SK-N-SH (cell line): ENCODE data around the gene SEC16A. TPM values are rescaled to one million over a fixed set of nuclear protein-coding genes. Genes with fewer than 3 reads are reported as not detected.

Experiments
- CTCF ChIA-PET: fragments of 300-600, 350-600 bp; formaldehyde crosslinking; extraction: SDS; loops from one replicate; lab custom pipeline; 2021; lab: Yijun Ruan, JAX
- POLR2A ChIA-PET: fragments of 350-600 bp; sonication (Branson Sonifier 250); formaldehyde crosslinking; extraction: SDS; loops from one replicate; lab custom pipeline; 2020; ENCODE audit warnings: antibody characterized with exemption, inconsistent platforms; lab: Yijun Ruan, JAX
- DNase-seq: peaks from one replicate; pipeline ENCODE4 v3.0.0; 2012
- H2AFZ ChIP-seq: fragments of 200-600 bp; sonication (generic); 2 replicates; pipeline ENCODE4 v1.8.1; 2016; ENCODE audit warnings: antibody characterized with exemption, mild to moderate bottlenecking, low read depth
- H3F3A ChIP-seq: fragments of 200-600 bp; sonication (generic); replicated peaks from 2 replicates; pipeline ENCODE3; 2016; ENCODE audit warnings: antibody characterized with exemption, mild to moderate bottlenecking; ENCODE audit not compliant: insufficient read depth
- H3K27ac ChIP-seq, 2 experiments: fragments of 200-500 bp in 1 of 2; fragments of 200-600 bp in 1 of 2; sonication (Bioruptor generic) in 1 of 2; sonication (generic), shearing (Covaris generic) in 1 of 2; 2 replicates each; pipeline versions ENCODE4 v1.5.1 to v1.6.1; 2014 to 2016; ENCODE audit warnings: low read depth in 2 of 2, inconsistent platforms in 1 of 2, low read length in 1 of 2, mild to moderate bottlenecking in 1 of 2, mixed read lengths in 1 of 2
- H3K27me3 ChIP-seq: fragments of 200-600 bp; sonication (generic), shearing (Covaris generic); 2 replicates; pipeline ENCODE4 v1.6.1; 2016; ENCODE audit warnings: mixed run types; ENCODE audit not compliant: insufficient read depth
- H3K36me3 ChIP-seq, 2 experiments: fragments of 200-500 bp in 1 of 2; fragments of 200-600 bp in 1 of 2; sonication (Bioruptor generic) in 1 of 2; sonication (generic) in 1 of 2; replicated peaks in 1 of 2; 2 replicates each; pipeline versions ENCODE3 to v1.5.1; 2014 to 2016; ENCODE audit warnings: low read length in 1 of 2, mild to moderate bottlenecking in 1 of 2; ENCODE audit not compliant: insufficient read depth in 2 of 2, control insufficient read depth in 1 of 2
- H3K4me1 ChIP-seq, 2 experiments: fragments of 200-500 bp in 1 of 2; fragments of 200-600 bp in 1 of 2; sonication (Bioruptor generic) in 1 of 2; sonication (generic), shearing (Covaris generic) in 1 of 2; 2 replicates each; pipeline versions ENCODE4 v1.5.1 to v1.6.1; 2014 to 2016; ENCODE audit warnings: low read depth in 1 of 2, low read length in 1 of 2, mixed run types in 1 of 2; ENCODE audit not compliant: insufficient read depth in 2 of 2, control insufficient read depth in 1 of 2
- H3K4me2 ChIP-seq: fragments of 200-600 bp; sonication (generic), shearing (Covaris generic); 2 replicates; pipeline ENCODE4 v1.6.1; 2017; ENCODE audit warnings: mixed run types
- H3K4me3 ChIP-seq, 2 experiments: fragments of 200-500 bp in 1 of 2; fragments of 200-600 bp in 1 of 2; sonication (Bioruptor generic) in 1 of 2; sonication (generic), shearing (Covaris generic) in 1 of 2; 2 replicates each; pipeline versions ENCODE4 v1.5.1 to v1.8.1; 2014 to 2016; ENCODE audit warnings: low read depth in 2 of 2, inconsistent platforms in 1 of 2, low read length in 1 of 2, mild to moderate bottlenecking in 1 of 2, mixed read lengths in 1 of 2, moderate library complexity in 1 of 2
- H3K79me2 ChIP-seq: fragments of 200-600 bp; sonication (generic); 2 replicates; pipeline ENCODE4 v1.8.1; 2017; ENCODE audit warnings: mild to moderate bottlenecking; ENCODE audit not compliant: insufficient read depth
- H3K9ac ChIP-seq: fragments of 200-600 bp; sonication (generic); 2 replicates; pipeline ENCODE4 v1.6.1; 2017; ENCODE audit warnings: mixed run types
- H3K9me2 ChIP-seq: fragments of 200-600 bp; sonication (generic); 2 replicates; pipeline ENCODE4 v1.6.1; 2017; ENCODE audit warnings: mixed run types
- H3K9me3 ChIP-seq: fragments of 200-600 bp; sonication (generic); 2 replicates; pipeline ENCODE4 v1.6.1; 2017; ENCODE audit warnings: mixed run types, mild to moderate bottlenecking, moderate library complexity
- H4K20me1 ChIP-seq: fragments of 200-600 bp; sonication (generic); 2 replicates; pipeline ENCODE4 v1.6.1; 2017; ENCODE audit warnings: mild to moderate bottlenecking, mixed run types; ENCODE audit not compliant: insufficient read depth
- CHD2 ChIP-seq: fragments of 150-350 bp; IDR thresholded peaks from 2 replicates; pipeline ENCODE4 v1.6.1; 2018; ENCODE audit warnings: low read length; ENCODE audit not compliant: partially characterized antibody
- EP300 ChIP-seq, 2 experiments: IDR thresholded peaks; 2 replicates each; pipeline versions ENCODE4 v1.4.0 to v1.6.1; 2012; ENCODE audit warnings: borderline replicate concordance in 1 of 2, low read depth in 1 of 2, low read length in 1 of 2
- FOSL2 ChIP-seq: IDR thresholded peaks from 2 replicates; pipeline ENCODE4 v1.4.0; 2012; ENCODE audit warnings: low read depth, mild to moderate bottlenecking, moderate library complexity, borderline replicate concordance
- GABPA ChIP-seq: IDR thresholded peaks from 2 replicates; pipeline ENCODE4 v1.4.0; 2012; ENCODE audit warnings: low read depth, mild to moderate bottlenecking
- JUND ChIP-seq: IDR thresholded peaks from 2 replicates; pipeline ENCODE4 v1.4.0; 2012
- MAX ChIP-seq: IDR thresholded peaks from 2 replicates; pipeline ENCODE4 v1.4.0; 2012; ENCODE audit warnings: low read depth
- MEF2A ChIP-seq: IDR thresholded peaks from 2 replicates; pipeline ENCODE4 v1.4.0; 2012; ENCODE audit warnings: low read depth, borderline replicate concordance
- MXI1 ChIP-seq: IDR thresholded peaks from 2 replicates; pipeline ENCODE4 v1.6.1; 2012; ENCODE audit warnings: mild to moderate bottlenecking, low read depth, low read length, improper control_type of control experiment
- NFIC ChIP-seq: IDR thresholded peaks from 2 replicates; pipeline ENCODE4 v1.4.0; 2012; ENCODE audit warnings: borderline replicate concordance
- PBX3 ChIP-seq: IDR thresholded peaks from 2 replicates; pipeline ENCODE4; 2012
- RAD21 ChIP-seq: IDR thresholded peaks from 2 replicates; pipeline ENCODE4 v1.6.1; 2012; ENCODE audit warnings: mild to moderate bottlenecking, low read length
- RCOR1 ChIP-seq: fragments of 150-350 bp; IDR thresholded peaks from 2 replicates; pipeline ENCODE4 v1.6.1; 2017; ENCODE audit warnings: antibody characterized with exemption, low read length
- RFX5 ChIP-seq: IDR thresholded peaks from 2 replicates; pipeline ENCODE4 v1.6.1; 2012; ENCODE audit warnings: mild to moderate bottlenecking, improper control_type of control experiment, low read length
- SIN3A ChIP-seq: IDR thresholded peaks from 2 replicates; pipeline ENCODE4 v1.6.1; 2012; ENCODE audit warnings: low read depth, mild to moderate bottlenecking, low read length, moderate library complexity, borderline replicate concordance
- SMC3 ChIP-seq: IDR thresholded peaks from 2 replicates; pipeline ENCODE4 v1.6.1; 2012; ENCODE audit warnings: low read depth, low read length, improper control_type of control experiment
- TEAD4 ChIP-seq: IDR thresholded peaks from 2 replicates; pipeline ENCODE4 v1.4.0; 2012; ENCODE audit warnings: mild to moderate bottlenecking, borderline replicate concordance; ENCODE audit not compliant: insufficient read depth
- YY1 ChIP-seq: IDR thresholded peaks from 2 replicates; pipeline ENCODE4 v1.4.0; 2012; ENCODE audit warnings: low read depth, mild to moderate bottlenecking
- WGBS: methylation state at CpG from one replicate; pipeline ENCODE4 v1.1.6; 2017; ENCODE audit warnings: low lambda C conversion rate; 5-methylcytosine and 5-hydroxymethylcytosine counted together
- polyA plus RNA-seq, 3 experiments: library from polyadenylated mRNA; depleted of rRNA; stranded (reverse); fragments of >200 nt; gene quantifications; 2 replicates each; pipeline ENCODE4 v1.2.3, GENCODE V29; 2012
- TF ChIP-seq, protein P1 (sequence below): fragments of 150-350 bp; IDR thresholded peaks from 2 replicates; pipeline ENCODE4 v1.6.1; 2017; ENCODE audit warnings: antibody characterized with exemption, low read length, low read depth, borderline replicate concordance
- TF ChIP-seq, protein P2 (sequence below): fragments of 200-600 bp; sonication (generic); IDR thresholded peaks from 2 replicates; pipeline ENCODE4 v1.6.1; 2017; ENCODE audit warnings: antibody characterized with exemption, mild to moderate bottlenecking, moderate library complexity
- TF ChIP-seq, protein P3 (sequence below): IDR thresholded peaks from 2 replicates; pipeline ENCODE4 v1.4.0; 2012; ENCODE audit warnings: low read depth, borderline replicate concordance

Gene SEC16A
- polyA plus RNA-seq, 1 of the 3 experiments (the other 2 are of a cell fraction): 25.9 TPM

DNA sequence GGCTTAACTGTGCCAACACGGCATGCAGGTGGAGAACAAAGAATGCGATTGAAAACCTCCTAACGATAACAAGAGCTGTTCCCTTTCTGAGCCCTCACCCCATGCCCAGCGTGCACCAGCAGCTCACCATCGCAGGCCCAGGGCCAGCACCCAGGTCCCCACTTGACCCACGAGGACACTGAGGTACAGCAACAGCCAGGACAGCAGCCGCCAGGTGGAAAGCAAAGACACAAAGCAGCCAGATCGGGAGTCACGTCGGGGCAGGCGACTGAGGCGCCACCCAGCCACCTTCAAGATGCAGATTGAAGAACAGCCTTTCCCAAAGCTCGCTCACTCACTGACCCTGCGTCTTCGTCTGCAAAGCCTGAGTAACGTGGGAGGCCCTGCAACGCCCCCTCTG is 6.9 kb upstream of the SEC16A start:
- H3F3A ChIP-seq: peaks cover 4% of the 10 kb centered on the region
- ChIA-PET CTCF (interaction anchor here (0.7 to 8.2 kb wide), 15 partner anchors 8 to 204 kb away, joined by 3 to 320 read pairs (median 13); no protein-coding TSS in a partner anchor), POLR2A (no interaction called here)
- H3K27me3 ChIP-seq: no peaks in the 10 kb centered on the region
- DNase-seq: no peak
- WGBS: 76% methylated on average over 17 of the region's 17 CpGs
- H3K9me3 ChIP-seq: no peaks in the 10 kb centered on the region
- H3K4me1 ChIP-seq: peaks cover 0 to 19% of the 10 kb centered on the region in 2 experiments; a peak in 1 of 4 replicates
- no peak overlapping the region for H3K9ac ChIP-seq
- H3K36me3 ChIP-seq: peaks cover 0 to under 1% of the 10 kb centered on the region in 2 experiments
- no peak overlapping the region for H2AFZ ChIP-seq
- H3K4me3 ChIP-seq: no peak overlapping the region
- H3K9me2 ChIP-seq: no peaks in the 10 kb centered on the region
- TF ChIP-seq SMC3 (no peak), EP300 (IDR thresholded peaks at IDR 0.05; ENCODE audit: borderline replicate concordance in 1 of 2, low read depth in 1 of 2, low read length in 1 of 2) (no peak), GABPA (no peak), PBX3 (no peak), RFX5 (no peak), MEF2A (no peak), YY1 (no peak), NFIC (no peak), JUND (no peak), RCOR1 (no peak)
- TF ChIP-seq, protein P1, sequence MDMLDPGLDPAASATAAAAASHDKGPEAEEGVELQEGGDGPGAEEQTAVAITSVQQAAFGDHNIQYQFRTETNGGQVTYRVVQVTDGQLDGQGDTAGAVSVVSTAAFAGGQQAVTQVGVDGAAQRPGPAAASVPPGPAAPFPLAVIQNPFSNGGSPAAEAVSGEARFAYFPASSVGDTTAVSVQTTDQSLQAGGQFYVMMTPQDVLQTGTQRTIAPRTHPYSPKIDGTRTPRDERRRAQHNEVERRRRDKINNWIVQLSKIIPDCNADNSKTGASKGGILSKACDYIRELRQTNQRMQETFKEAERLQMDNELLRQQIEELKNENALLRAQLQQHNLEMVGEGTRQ: no peak
- H4K20me1 ChIP-seq: no peaks in the 10 kb centered on the region; the same call in 1 of the 2 replicates
- no peaks in the 10 kb centered on the region for H3K79me2 ChIP-seq
- no peak overlapping the region for H3K4me2 ChIP-seq
- H3K27ac ChIP-seq: no peak overlapping the region

DNA sequence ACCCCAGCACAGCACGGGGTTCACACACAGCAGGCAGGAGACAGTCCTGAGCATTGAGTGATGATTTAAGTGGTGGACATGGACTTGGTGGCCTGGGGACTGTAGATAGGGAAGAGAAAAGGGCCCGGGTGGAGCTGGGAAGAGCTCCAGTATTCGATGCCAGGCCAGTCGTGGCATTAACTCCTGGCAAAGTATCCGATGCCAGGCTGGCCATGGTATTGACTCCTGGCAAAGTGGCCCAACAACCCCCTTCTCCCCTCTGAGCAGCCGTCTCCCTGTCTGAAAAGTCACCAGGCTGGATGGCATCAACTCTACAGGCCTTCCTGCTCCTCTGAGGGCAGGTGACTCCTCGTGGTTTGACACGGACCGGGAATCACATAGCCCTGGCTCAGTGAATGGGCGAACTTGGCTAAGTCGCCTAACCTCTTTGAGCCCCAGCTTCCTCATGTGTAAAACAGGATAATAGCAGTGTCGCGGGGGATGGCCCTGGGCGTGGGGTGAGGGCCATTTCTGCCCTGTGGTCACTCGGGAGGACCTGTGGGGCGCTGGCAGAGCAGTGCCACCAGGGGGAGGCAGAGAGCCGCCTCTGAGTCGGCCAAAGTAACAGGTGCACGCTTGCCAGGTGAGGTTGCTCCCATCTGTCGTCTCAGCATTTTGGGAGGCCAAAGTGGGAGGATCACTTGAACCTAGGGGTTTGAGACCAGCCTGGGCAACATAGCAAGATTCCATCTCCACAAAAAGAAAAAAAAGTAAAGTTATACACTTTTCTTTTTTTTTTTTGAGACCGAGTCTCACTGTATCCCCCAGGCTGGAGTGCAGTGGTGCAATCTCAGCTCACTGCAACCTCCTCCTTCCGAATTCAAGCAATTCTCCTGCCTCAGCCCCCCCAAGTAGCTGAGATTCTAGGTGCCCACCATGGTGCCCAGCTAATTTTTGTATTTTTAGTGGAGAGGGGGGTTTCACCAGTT is 5.7 kb upstream of the SEC16A start:
- whole genome bisulfite sequencing: 25% methylated on average over 18 of the region's 22 CpGs
- peak; percentile 99 for TF ChIP-seq SMC3
- TF ChIP-seq FOSL2: no peak
- TF ChIP-seq JUND: no peak
- no peak for TF ChIP-seq RCOR1
- TF ChIP-seq, protein P2, sequence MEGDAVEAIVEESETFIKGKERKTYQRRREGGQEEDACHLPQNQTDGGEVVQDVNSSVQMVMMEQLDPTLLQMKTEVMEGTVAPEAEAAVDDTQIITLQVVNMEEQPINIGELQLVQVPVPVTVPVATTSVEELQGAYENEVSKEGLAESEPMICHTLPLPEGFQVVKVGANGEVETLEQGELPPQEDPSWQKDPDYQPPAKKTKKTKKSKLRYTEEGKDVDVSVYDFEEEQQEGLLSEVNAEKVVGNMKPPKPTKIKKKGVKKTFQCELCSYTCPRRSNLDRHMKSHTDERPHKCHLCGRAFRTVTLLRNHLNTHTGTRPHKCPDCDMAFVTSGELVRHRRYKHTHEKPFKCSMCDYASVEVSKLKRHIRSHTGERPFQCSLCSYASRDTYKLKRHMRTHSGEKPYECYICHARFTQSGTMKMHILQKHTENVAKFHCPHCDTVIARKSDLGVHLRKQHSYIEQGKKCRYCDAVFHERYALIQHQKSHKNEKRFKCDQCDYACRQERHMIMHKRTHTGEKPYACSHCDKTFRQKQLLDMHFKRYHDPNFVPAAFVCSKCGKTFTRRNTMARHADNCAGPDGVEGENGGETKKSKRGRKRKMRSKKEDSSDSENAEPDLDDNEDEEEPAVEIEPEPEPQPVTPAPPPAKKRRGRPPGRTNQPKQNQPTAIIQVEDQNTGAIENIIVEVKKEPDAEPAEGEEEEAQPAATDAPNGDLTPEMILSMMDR: peak; percentile 99
- TF ChIP-seq, protein P3, sequence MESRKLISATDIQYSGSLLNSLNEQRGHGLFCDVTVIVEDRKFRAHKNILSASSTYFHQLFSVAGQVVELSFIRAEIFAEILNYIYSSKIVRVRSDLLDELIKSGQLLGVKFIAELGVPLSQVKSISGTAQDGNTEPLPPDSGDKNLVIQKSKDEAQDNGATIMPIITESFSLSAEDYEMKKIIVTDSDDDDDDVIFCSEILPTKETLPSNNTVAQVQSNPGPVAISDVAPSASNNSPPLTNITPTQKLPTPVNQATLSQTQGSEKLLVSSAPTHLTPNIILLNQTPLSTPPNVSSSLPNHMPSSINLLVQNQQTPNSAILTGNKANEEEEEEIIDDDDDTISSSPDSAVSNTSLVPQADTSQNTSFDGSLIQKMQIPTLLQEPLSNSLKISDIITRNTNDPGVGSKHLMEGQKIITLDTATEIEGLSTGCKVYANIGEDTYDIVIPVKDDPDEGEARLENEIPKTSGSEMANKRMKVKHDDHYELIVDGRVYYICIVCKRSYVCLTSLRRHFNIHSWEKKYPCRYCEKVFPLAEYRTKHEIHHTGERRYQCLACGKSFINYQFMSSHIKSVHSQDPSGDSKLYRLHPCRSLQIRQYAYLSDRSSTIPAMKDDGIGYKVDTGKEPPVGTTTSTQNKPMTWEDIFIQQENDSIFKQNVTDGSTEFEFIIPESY: no peak
- TF ChIP-seq SIN3A: no peak
- peak; percentile 94 for TF ChIP-seq RAD21
- TF ChIP-seq TEAD4: no peak
- TF ChIP-seq CHD2: no peak
- TF ChIP-seq MAX: no peak
- no peak for TF ChIP-seq MXI1

More for the DNA sequence above, 5.7 kb upstream of the SEC16A start:
- no peaks in the 10 kb centered on the region for H3K79me2 ChIP-seq
- H3F3A ChIP-seq: peaks cover 2% of the 10 kb centered on the region
- H3K9me3 ChIP-seq: no peaks in the 10 kb centered on the region
- peak; percentile 81 for DNase-seq
- H2AFZ ChIP-seq: no peak overlapping the region
- no peaks in the 10 kb centered on the region; the same call in 1 of the 2 replicates for H4K20me1 ChIP-seq
- no peak overlapping the region for H3K4me2 ChIP-seq
- H3K4me1 ChIP-seq: peaks cover 0 to 16% of the 10 kb centered on the region in 2 experiments; a peak in 1 of 4 replicates
- no peaks in the 10 kb centered on the region for H3K27me3 ChIP-seq
- peak overlapping the region in 1 of 2 experiments; percentile 55; a peak in 1 of 4 replicates for H3K4me3 ChIP-seq
- ChIA-PET CTCF (interaction anchor here (0.6 to 8.2 kb wide), 63 partner anchors 9 to 1046 kb away, joined by 3 to 320 read pairs (median 4); no protein-coding TSS in a partner anchor), POLR2A (no interaction called here)
- no peak overlapping the region for H3K27ac ChIP-seq
- no peaks in the 10 kb centered on the region for H3K9me2 ChIP-seq
- no peaks in the 10 kb centered on the region for H3K36me3 ChIP-seq
- no peak overlapping the region for H3K9ac ChIP-seq
